Astrocyte of the spinal cord (primary cell): ENCODE results near the gene MYO5C.
"Not testable (repeated sequence)": the region's sequence is repeated elsewhere in the genome, so short reads cannot be mapped to it uniquely, and the experiment has no call there.

Experiments
- DNase-seq: peaks from one replicate; pipeline ENCODE4 v3.0.0; 2011; ENCODE audit warnings: low read depth, low spot score
- H3K4me3 ChIP-seq: 2 replicates; pipeline ENCODE4 v1.5.1; 2011; ENCODE audit warnings: low read depth, mild to moderate bottlenecking, low read length, moderate library complexity
- CTCF ChIP-seq: IDR thresholded peaks from 2 replicates; pipeline ENCODE4 v1.5.1; 2012; ENCODE audit warnings: low read depth, mild to moderate bottlenecking, low read length, inconsistent platforms
- in situ Hi-C: cut with HindIII; loops from 2 replicates; pipeline ENCODE4 v1.10.0; 2017; ENCODE audit warnings: low sequenced_read_pairs

Gene MYO5C

GRCh38 chr15:52180196-52180835 is 115.3 kb downstream of the MYO5C start:
- in situ Hi-C loops: no loop called here
- H3K4me3 ChIP-seq: peak overlapping the region; percentile 78
- DNase-seq: no peak
- no peak for TF ChIP-seq CTCF

DNA sequence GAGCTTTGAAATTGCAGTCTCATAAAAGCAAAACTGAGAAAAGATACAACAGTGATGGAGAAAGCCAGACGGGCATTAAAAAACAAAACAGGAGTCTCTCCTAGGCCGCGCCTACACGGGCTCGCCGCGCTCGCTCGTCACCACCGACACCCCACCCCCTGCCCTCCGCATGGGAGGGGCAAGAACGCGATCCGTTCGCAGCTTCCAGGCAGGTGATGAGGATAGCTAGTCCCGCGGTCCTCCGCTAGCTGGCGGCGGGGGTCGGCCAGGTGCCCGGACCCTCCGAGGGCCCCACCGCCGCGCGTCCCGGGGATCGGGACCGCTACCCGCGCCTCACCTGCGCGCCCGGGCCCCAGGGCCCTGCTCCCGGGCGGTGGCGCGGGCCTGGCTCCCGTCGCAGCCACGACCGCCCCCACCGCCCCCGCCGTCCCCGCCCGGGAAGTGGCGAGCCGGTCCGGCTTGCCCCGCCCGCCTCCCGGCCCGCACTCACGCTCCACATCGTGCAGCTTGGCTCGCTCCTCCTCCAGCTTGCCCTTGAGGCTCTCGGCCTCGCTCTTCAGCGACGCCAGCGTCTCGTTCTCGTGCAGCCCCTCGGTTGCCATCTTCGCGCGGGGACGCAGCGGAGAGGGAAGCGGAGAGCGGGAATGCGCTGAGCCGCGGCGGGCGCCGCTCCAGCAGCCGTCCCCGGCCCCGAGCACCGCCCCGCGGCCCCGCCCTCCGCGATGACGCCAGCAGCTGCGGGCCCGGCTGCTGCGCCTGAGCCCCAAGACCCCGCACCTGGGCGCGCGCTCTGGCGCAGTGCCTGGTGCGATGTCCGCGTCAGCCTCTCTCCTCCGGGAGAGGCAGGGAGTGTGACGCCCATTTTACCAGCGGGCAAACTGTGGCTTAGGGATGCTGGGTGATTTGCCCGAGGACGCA is 116.1 kb downstream of the MYO5C start:
- H3K4me3 ChIP-seq: peak overlapping the region; percentile 78
- TF ChIP-seq CTCF: no peak
- in situ Hi-C loops: no loop called here
- peak; percentile 81 for DNase-seq

- TF ChIP-seq CTCF: no peak
- in situ Hi-C loops: no loop called here
- H3K4me3 ChIP-seq: peak overlapping the region; percentile 78
- DNase-seq: peak; percentile 6
These were observed 116.8 kb downstream of the MYO5C start for GRCh38 chr15:52178765-52179164.

DNA sequence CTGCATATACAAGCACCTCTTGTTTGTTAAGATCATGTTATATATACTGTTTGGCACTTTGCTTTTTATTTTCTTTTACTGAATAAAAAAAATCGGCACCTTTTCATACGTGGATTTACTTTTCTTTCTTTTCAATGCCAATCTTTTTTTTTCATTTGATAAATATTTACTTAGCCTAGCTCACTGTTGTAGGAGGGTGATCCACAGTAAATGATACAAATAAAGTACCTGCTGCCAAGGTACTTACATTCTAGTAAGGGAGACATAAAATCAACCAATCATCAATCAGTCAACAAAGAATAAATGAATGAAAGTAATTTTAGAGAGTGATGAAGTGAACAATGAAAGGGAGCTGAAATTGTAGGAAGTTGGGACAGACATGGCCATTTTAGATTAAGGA is 122.7 kb downstream of the MYO5C start:
- TF ChIP-seq CTCF: no peak
- no peak overlapping the region for H3K4me3 ChIP-seq
- DNase-seq: no peak
- in situ Hi-C loops: no loop called here

DNA sequence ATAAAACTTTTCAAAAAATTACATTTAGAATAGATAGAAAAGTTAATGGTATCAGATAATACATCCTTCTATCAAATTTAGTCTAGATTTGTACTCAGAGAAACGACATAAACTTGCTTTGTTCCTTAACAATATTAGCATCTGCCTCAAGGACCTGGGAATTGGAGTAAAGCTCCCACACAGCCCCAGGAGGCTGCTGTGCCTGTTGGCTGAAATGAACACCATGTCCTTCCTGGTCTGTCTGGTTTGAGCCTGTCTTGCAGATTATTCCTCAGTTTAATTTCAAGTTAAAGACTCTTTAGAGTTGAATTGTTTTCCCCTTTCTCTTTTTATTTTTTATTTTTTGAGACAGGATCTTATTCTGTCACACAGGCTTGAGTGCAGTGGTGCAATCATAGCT is 123.8 kb downstream of the MYO5C start:
- no peak for DNase-seq
- TF ChIP-seq CTCF: no peak
- no peak overlapping the region for H3K4me3 ChIP-seq
- in situ Hi-C loops: no loop called here

DNA sequence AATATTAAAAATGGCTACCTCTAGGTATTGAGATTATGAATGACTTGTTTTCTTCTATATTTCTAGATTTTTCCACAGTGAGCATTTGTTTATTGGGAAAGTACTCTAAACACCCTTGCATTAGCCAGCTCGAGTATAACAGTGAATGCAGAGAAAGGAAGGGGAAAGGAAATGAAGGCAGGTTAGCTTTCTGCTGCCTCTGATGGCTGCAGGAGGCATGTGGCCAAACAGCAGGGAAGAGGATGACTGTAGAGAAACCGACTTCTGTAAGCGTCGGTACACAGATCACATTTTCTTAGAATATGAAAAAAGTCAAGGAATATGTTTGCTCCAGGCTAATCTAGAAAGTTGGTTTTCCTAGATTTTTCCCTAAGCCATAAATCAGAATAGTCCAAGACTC is 124.2 kb downstream of the MYO5C start:
- peak; percentile 18 for TF ChIP-seq CTCF
- in situ Hi-C loops: no loop called here
- peak; percentile 37 for DNase-seq
- no peak overlapping the region for H3K4me3 ChIP-seq

DNA sequence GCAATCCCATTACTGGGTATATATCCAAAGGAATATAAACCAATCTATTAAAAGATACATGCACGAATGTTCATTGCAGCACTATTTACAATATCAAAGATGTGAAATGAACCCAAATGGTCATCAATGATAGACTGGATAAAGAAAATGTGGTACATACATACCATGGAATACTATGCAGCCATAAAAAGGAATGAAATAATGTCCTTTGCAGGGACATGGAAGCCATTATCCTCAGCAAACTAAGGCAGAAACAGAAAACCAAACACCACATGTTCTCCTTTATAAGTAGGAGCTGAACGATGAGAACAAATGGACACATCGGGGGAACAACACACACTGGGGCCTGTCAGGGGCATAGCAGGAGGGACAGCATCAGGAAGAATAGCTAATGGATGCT is 125.4 kb downstream of the MYO5C start:
- in situ Hi-C loops, H3K4me3 ChIP-seq, DNase-seq: not testable (repeated sequence)

DNA sequence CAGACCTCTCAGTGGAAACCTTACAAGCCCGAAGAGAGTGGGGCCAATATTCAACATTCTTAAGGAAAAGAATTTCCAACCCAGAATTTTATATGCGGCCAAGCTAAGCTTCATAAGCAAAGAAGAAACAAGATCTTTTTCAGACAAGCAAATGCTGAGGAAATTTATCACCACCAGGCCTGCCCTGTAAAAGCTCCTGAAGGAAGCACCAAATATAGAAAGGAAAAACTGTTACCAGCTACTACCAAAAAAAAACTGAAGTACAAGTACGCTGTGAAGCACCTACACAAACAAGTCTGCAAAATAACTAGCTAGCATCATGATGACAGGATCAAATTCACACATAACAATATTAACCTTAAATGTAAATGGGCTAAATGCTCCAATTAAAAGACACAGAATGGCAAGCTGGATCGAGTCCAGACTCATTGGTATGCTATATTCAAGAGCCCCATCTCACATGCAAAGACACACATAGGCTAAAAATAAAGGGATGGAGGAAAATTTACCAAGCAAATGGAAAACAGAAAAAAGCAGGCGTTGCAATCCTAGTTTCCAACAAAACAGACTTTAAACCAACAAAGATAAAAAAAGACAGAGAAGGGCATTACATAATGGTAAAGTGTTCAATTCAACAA is 130.0 kb downstream of the MYO5C start:
- in situ Hi-C loops, H3K4me3 ChIP-seq, DNase-seq: not testable (repeated sequence)
